Activated B cell treated with CpG ODN at 0.5 μM for 24 hours (primary cell): ENCODE results near the gene COL5A1. TPM values are rescaled to one million over a fixed set of nuclear protein-coding genes. Genes with fewer than 3 reads are reported as not detected.

Experiments
- ATAC-seq: fragments of 200-7000 bp; cut with Tn5 transposase; one replicate; pipeline ENCODE4 v1.10.0; 2021; ENCODE audit warnings: low read depth, mild to moderate bottlenecking, moderate library complexity
- CTCF ChIA-PET: fragments of 350-600 bp; sonication (Branson Sonifier 250); formaldehyde crosslinking; loops from one replicate; lab custom pipeline; 2021; ENCODE audit warnings: antibody characterized with exemption; lab: Charles Lee
- POLR2A ChIA-PET: fragments of 350-600 bp; sonication (Branson Sonifier 250); formaldehyde crosslinking; loops from one replicate; lab custom pipeline; 2021; ENCODE audit warnings: antibody characterized with exemption; lab: Charles Lee
- DNase-seq: peaks from one replicate; pipeline ENCODE4 v3.0.0; 2022
- H3K27ac Mint-ChIP-seq: one replicate; pipeline ENCODE4 v1.8.0; 2020; ENCODE audit warnings: mixed read lengths
- H3K27me3 Mint-ChIP-seq: one replicate; pipeline ENCODE4 v1.8.0; 2021; ENCODE audit warnings: mixed read lengths
- H3K36me3 Mint-ChIP-seq: one replicate; pipeline ENCODE4 v1.8.0; 2021; ENCODE audit warnings: low read depth, mixed read lengths
- H3K4me1 Mint-ChIP-seq: one replicate; pipeline ENCODE4 v1.8.0; 2021; ENCODE audit warnings: mixed read lengths
- H3K4me3 Mint-ChIP-seq: one replicate; pipeline ENCODE4 v1.8.0; 2020; ENCODE audit warnings: mild to moderate bottlenecking, mixed read lengths
- H3K9me3 Mint-ChIP-seq: one replicate; pipeline ENCODE4 v1.8.0; 2020; ENCODE audit warnings: mixed read lengths
- CTCF ChIP-seq: fragments of 200-600 bp; IDR thresholded peaks from one replicate; pipeline ENCODE4 v1.8.0; 2022; ENCODE audit warnings: antibody characterized with exemption, mild to moderate bottlenecking
- intact Hi-C: fragments of 100-400 bp; cut with micrococcal nuclease; formaldehyde crosslinking; loops from one replicate; pipeline ENCODE4 v1.15.1; 2024
- total RNA-seq: library from RNA; stranded (reverse); gene quantifications from 2 replicates; pipeline ENCODE4 v1.2.3, GENCODE V29; 2022

COL5A1 gene
- total RNA-seq, 1 donor from 2014 or later, result 0.02 TPM

GRCh38 chr9:134843740-134844139, 202.1 kb downstream of the COL5A1 start:
- intact Hi-C loops, result no loop called here
- Mint-ChIP-seq H3K27me3 (no peaks in the 10 kb centered on the region), H3K36me3 (no peaks in the 10 kb centered on the region), H3K4me3 (no peak overlapping the region), H3K27ac (no peak overlapping the region), H3K4me1 (no peaks in the 10 kb centered on the region), H3K9me3 (no peaks in the 10 kb centered on the region)
- DNase-seq, result no peak
- no peak for ATAC-seq
- no peak for TF ChIP-seq CTCF
- ChIA-PET POLR2A (no interaction called here), CTCF (no interaction called here)

DNA sequence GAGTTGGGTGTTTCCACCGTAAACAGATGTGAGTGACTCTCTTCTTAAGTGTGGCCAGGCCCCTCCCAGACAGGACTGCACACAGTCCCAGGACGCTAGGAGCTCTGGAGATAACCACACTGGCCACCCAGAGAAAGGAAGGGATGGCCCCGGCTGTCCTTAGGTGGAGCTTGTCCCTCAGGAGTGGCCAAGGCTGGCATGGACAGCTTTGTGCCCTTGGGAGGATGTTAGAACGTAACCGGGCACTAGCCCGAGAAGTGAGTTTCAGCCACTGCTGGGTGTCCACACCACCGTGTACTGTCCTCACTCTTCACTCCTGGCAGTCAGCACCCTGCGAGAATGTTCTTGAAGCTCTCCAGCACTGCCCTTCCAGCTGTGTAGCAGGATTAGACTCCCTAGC, 203.2 kb downstream of the COL5A1 start:
- H3K36me3 Mint-ChIP-seq, result no peaks in the 10 kb centered on the region
- DNase-seq, result no peak
- H3K9me3 Mint-ChIP-seq, result no peaks in the 10 kb centered on the region
- ChIA-PET POLR2A (no interaction called here), CTCF (no interaction called here)
- no peaks in the 10 kb centered on the region for H3K4me1 Mint-ChIP-seq
- TF ChIP-seq CTCF, result no peak
- intact Hi-C loops, result no loop called here
- no peaks in the 10 kb centered on the region for H3K27me3 Mint-ChIP-seq
- no peak for ATAC-seq
- no peak overlapping the region for H3K27ac Mint-ChIP-seq
- H3K4me3 Mint-ChIP-seq, result no peak overlapping the region

GRCh38 chr9:134846187-134846586, 204.6 kb downstream of the COL5A1 start:
- Mint-ChIP-seq H3K36me3 (no peaks in the 10 kb centered on the region), H3K27me3 (no peaks in the 10 kb centered on the region), H3K4me3 (no peak overlapping the region), H3K27ac (no peak overlapping the region), H3K4me1 (no peaks in the 10 kb centered on the region), H3K9me3 (no peaks in the 10 kb centered on the region)
- no peak for TF ChIP-seq CTCF
- ChIA-PET CTCF (no interaction called here), POLR2A (no interaction called here)
- intact Hi-C loops, result no loop called here
- no peak for DNase-seq
- no peak for ATAC-seq

DNA sequence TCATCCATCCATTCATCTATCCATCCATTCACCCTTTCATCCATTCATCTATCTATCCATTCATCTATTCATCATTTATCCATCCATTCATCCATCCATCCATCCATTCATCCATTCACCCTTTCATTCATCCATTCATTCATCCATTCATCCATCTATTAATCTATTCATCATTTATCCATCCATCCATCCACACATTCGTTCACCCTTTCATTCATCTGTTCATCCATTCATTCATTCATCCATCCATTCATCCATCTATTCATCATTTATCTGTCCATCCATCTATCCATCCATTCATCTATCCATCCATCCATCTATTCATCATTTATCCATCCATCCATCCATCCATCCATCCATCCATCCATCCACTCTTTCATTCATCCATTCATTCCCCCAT, 205.1 kb downstream of the COL5A1 start:
- no peak for TF ChIP-seq CTCF
- Mint-ChIP-seq H3K4me3 (no peak overlapping the region), H3K27me3 (no peaks in the 10 kb centered on the region), H3K36me3 (no peaks in the 10 kb centered on the region), H3K4me1 (no peaks in the 10 kb centered on the region), H3K9me3 (no peaks in the 10 kb centered on the region), H3K27ac (no peak overlapping the region)
- ChIA-PET CTCF (no interaction called here), POLR2A (no interaction called here)
- DNase-seq, result no peak
- intact Hi-C loops, result no loop called here
- no peak for ATAC-seq

DNA sequence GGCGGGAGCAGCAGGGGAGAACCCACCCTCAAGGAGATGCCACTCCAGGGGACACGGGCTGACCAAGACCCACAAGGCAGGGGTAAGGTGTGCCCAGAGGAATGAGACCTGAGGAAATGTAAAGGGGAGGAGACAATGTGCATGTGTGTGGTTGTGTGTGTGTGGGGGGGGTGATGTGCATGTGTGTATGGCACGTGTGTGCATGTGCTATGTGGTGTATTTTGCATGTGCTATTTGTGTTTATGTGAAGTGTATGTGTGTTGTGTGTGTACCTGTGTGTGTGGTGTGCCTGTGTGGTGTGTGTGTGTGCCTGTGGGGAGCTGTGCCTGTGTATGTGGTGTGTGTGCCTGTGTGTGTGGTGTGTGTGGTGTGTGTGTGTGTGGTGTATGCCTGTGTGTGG, 205.5 kb downstream of the COL5A1 start:
- intact Hi-C loops, result no loop called here
- ATAC-seq (no peak), DNase-seq (no peak)
- no peaks in the 10 kb centered on the region for H3K9me3 Mint-ChIP-seq
- H3K27me3 Mint-ChIP-seq, result no peaks in the 10 kb centered on the region
- H3K36me3 Mint-ChIP-seq, result no peaks in the 10 kb centered on the region
- POLR2A ChIA-PET, result no interaction called here
- no peak for TF ChIP-seq CTCF
- H3K4me3 Mint-ChIP-seq, result no peak overlapping the region
- no peak overlapping the region for H3K27ac Mint-ChIP-seq
- CTCF ChIA-PET, result no interaction called here
- no peaks in the 10 kb centered on the region for H3K4me1 Mint-ChIP-seq
